Ishikawa (cell line): ENCODE measurements around the gene PRKAB2.

Experiments
- CEBPB ChIP-seq: IDR thresholded peaks from 2 replicates; pipeline ENCODE4 v1.6.1; 2012
- CREB1 ChIP-seq: IDR thresholded peaks from 2 replicates; pipeline ENCODE4 v1.6.1; 2012; ENCODE audit warnings: low read depth
- EGR1 ChIP-seq: IDR thresholded peaks from 2 replicates; pipeline ENCODE4 v1.6.1; 2012
- EP300 ChIP-seq: IDR thresholded peaks from 2 replicates; pipeline ENCODE4 v1.6.1; 2012; ENCODE audit warnings: borderline replicate concordance
- FOXM1 ChIP-seq: IDR thresholded peaks from 2 replicates; pipeline ENCODE4 v1.6.1; 2012; ENCODE audit warnings: low read depth, borderline replicate concordance
- NFIC ChIP-seq: IDR thresholded peaks from 2 replicates; pipeline ENCODE4 v1.6.1; 2012
- RAD21 ChIP-seq: IDR thresholded peaks from 2 replicates; pipeline ENCODE4 v1.6.1; 2012; ENCODE audit warnings: low read depth
- REST ChIP-seq: IDR thresholded peaks from 2 replicates; pipeline ENCODE4 v1.6.1; 2012; ENCODE audit warnings: low read depth, mild to moderate bottlenecking
- TAF1 ChIP-seq: IDR thresholded peaks from 2 replicates; pipeline ENCODE4 v1.6.1; 2012; ENCODE audit warnings: low read depth, mild to moderate bottlenecking
- TCF12 ChIP-seq: IDR thresholded peaks from 2 replicates; pipeline ENCODE4 v1.6.1; 2012; ENCODE audit warnings: low read depth
- TEAD4 ChIP-seq: IDR thresholded peaks from 2 replicates; pipeline ENCODE4 v1.6.1; 2012
- YY1 ChIP-seq: IDR thresholded peaks from 2 replicates; pipeline ENCODE4 v1.6.1; 2012; ENCODE audit warnings: low read depth
- ZBTB7A ChIP-seq: IDR thresholded peaks from 2 replicates; pipeline ENCODE4 v1.6.1; 2012; ENCODE audit warnings: low read depth
- TF ChIP-seq, protein P1 (sequence below): IDR thresholded peaks from 2 replicates; pipeline ENCODE4 v1.6.1; 2012
- TF ChIP-seq, protein P2 (sequence below): IDR thresholded peaks from 2 replicates; pipeline ENCODE4 v1.6.1; 2012

PRKAB2 gene

GRCh38 chr1:147189514-147189913 lies 17.2 kb upstream of the PRKAB2 start:
- TF ChIP-seq RAD21, result no peak
- TF ChIP-seq EGR1, result no peak
- TF ChIP-seq, protein P1, sequence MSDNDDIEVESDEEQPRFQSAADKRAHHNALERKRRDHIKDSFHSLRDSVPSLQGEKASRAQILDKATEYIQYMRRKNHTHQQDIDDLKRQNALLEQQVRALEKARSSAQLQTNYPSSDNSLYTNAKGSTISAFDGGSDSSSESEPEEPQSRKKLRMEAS, result no peak
- TF ChIP-seq YY1, result no peak
- no peak for TF ChIP-seq CEBPB
- no peak for TF ChIP-seq EP300
- TF ChIP-seq REST, result no peak

DNA sequence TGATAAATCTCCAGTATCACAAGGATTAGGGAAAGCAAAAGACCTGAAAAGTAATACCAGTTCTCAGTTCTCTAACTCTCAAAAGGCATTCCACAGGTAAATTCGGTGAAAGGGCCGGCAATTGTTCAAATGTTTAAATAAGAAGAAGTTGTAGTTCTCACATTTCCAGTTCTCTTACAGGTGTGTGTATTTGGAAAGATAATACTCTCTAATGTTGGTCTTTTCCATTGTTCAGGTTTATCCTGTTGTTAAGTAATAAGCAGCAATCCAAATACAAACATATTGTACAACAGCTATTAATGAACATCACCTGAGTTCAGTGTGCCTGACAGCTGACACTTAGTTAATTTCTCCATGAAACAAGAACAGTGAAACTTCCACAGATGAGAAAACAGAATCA lies 13.2 kb upstream of the PRKAB2 start:
- TF ChIP-seq, protein P2, sequence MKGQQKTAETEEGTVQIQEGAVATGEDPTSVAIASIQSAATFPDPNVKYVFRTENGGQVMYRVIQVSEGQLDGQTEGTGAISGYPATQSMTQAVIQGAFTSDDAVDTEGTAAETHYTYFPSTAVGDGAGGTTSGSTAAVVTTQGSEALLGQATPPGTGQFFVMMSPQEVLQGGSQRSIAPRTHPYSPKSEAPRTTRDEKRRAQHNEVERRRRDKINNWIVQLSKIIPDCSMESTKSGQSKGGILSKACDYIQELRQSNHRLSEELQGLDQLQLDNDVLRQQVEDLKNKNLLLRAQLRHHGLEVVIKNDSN, result no peak
- TF ChIP-seq NFIC (no peak), CREB1 (no peak), EGR1 (no peak), RAD21 (no peak), ZBTB7A (no peak), TEAD4 (no peak), FOXM1 (no peak), CEBPB (no peak), EP300 (no peak), REST (no peak), TCF12 (no peak), TAF1 (no peak), YY1 (no peak)
- TF ChIP-seq, protein P1, result no peak

DNA sequence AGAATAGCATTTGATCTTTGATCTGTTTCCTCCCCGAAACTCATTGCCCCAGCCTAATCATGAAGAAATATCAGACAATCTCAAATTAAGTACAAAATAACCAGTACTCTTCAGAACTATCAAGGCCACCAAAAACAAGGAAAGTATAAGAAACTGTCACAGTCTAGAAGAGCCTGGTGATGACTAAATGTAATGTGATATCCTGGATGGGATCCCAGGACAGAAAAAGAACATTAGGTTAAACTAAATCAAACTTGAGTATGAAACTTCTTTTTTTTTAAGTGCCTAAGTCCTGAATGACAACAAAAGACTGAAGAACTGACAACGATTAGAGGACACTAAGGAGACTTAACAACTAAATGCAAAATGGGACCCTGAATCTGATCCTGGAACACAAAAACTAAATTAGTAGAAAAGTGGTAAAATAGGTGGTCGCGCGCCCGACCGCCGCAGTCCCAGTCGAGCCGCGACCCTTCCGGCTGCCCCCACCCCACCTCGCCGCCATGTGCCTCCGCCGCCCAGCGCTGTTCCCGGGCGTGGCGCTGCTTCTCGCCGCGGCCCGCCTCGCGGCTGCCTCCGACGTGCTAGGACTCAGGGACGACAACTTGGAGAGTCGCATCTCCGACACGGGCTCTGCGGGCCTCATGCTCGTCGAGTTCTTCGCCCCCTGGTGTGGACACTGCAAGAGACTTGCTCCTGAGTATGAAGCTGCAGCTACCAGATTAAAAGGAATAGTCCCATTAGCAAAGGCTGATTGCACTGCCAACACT lies 5.5 kb upstream of the PRKAB2 start:
- no peak for TF ChIP-seq TAF1
- TF ChIP-seq RAD21, result no peak
- TF ChIP-seq, protein P1, result no peak
- no peak for TF ChIP-seq EP300
- no peak for TF ChIP-seq TCF12
- TF ChIP-seq CREB1, result no peak

DNA sequence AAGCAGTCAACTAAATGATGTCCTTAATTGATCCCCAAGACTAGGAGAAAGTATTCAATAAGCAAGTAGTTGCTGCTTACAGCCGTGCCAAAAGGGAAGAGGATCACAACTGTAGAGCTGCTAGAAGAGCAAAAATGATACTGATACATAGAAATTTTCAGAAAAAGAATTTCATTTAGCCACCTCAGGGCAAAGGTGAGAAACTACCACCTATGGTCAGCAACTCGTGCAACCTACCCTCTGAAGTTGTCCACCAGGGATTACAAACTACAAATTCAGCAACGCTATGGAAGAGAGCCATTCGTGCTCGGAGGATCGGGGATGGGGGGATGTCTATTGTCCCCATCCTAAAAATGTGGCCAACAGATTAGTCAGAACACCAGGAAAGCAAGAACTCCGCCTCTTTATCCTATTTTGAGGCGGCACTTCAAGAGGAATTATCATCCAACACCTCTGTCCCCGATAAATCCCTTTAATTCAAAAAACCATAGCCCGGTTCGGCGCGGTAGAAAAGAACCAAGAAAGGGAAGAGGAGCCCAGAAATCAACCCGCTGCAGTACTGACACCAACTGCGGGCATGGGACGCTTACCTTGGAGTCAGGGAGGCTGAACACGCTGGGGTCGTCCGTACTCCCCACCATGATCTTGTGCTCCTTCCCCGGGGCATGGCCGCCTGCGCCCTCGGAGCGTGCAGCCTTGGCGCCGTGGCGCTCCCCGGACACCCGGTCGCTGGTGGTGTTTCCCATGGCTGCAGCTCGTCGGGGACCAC lies 687 bp downstream of the PRKAB2 start:
- no peak for TF ChIP-seq CEBPB
- no peak for TF ChIP-seq NFIC
- TF ChIP-seq EP300, result no peak
- TF ChIP-seq, protein P1, result no peak; the same call in none of the 2 replicates
- no peak for TF ChIP-seq TEAD4
- TF ChIP-seq EGR1, result no peak
- no peak for TF ChIP-seq ZBTB7A
- TF ChIP-seq, protein P2, result no peak
- TF ChIP-seq REST, result no peak
- TF ChIP-seq TCF12, result no peak
- no peak for TF ChIP-seq CREB1
- no peak; the same call in 1 of the 2 replicates for TF ChIP-seq TAF1
- TF ChIP-seq YY1, result no peak
- no peak for TF ChIP-seq RAD21
